Measurements from ENCODE around the gene THAP8.

THAP8 gene

DNA sequence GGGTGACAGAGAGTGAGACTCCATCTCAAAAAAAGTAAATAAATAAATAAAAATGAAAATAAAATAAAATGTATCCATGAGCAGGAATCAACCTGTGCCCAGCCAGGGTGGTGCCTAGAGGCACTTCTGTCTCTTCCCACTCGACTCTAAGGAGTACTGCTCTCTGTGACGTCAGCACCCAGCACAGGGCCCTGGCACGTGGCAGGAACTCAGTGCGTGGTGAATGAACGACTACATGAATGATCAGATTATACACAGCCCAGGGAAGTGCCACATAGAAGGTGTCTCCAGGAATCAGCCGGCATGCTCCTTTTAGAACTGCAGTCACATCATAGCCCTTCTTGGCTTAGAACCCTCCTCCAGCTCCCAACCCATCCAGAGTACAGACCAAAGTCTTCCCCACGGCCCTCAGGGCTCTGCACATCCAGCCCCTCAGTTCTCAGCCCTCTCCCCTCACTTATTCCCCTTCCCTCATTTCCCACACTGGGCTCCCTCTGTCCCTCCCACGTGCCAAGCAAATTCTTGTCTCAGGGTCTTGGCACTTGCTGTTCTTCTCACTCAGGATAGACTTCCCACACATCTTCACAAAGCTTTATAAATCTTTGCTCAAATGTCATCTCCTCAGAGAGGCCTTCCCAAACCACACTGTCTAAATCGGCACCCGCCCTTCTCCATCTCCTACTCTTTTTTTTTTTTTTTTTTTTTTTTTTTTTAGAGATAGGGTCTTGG is 25.6 kb downstream of the THAP8 start:
- no peak for DNase-seq

DNA sequence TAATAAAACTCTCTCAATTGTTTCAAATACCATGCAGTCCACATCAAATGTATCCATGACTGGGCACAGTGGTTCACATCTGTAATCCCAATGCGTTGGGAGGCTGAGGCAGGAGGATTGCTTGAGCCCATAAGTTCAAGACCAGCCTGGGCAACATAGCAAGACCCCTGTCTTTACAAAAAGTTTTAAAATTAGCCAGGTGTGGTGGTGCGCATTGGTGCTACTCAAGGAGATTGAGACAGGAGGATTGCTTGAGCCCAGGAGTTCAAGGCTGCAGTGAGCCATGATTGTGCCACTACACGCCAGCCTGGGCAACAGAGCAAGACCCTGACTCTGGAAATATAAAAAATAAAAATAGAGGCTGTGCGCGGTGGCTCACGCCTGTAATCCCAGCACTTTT is 26.4 kb downstream of the THAP8 start:
- no peak for DNase-seq

- DNase-seq, result no peak
These were observed 27.8 kb downstream of the THAP8 start for GRCh38 chr19:36026091-36026876.

- DNase-seq, result no peak
These were observed 28.5 kb downstream of the THAP8 start for GRCh38 chr19:36025541-36025940.

DNA sequence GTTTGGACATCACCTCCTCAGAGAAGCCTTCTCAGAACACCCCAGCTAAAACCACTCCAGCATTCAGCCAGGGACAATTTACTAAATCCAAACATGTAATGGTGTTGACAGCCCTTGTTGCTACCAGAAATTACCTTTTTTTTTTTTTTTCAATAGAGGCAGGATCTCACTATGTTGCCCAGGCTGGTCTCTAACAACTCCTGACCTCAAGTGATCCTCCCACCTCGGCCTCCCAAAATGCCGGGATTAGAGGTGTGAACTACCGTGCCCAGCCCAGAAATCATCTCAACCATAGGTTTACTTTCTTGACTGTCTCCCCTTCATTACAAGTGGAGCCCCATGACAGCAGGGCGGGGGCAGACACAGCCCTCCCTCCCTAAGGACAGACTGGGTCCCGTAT is 30.7 kb downstream of the THAP8 start:
- DNase-seq, result no peak

- DNase-seq, result no peak
These were observed 34.9 kb downstream of the THAP8 start for GRCh38 chr19:36019061-36019670.

- peak; percentile 97 to 99 (median 98) for DNase-seq
These were observed 39.8 kb downstream of the THAP8 start, which contains the start of gene ALKBH6 for GRCh38 chr19:36014012-36014924. ALKBH6 (minus strand) TSS chr19:36014213; CDS start chr19:36013397, 816 bp downstream.

DNA sequence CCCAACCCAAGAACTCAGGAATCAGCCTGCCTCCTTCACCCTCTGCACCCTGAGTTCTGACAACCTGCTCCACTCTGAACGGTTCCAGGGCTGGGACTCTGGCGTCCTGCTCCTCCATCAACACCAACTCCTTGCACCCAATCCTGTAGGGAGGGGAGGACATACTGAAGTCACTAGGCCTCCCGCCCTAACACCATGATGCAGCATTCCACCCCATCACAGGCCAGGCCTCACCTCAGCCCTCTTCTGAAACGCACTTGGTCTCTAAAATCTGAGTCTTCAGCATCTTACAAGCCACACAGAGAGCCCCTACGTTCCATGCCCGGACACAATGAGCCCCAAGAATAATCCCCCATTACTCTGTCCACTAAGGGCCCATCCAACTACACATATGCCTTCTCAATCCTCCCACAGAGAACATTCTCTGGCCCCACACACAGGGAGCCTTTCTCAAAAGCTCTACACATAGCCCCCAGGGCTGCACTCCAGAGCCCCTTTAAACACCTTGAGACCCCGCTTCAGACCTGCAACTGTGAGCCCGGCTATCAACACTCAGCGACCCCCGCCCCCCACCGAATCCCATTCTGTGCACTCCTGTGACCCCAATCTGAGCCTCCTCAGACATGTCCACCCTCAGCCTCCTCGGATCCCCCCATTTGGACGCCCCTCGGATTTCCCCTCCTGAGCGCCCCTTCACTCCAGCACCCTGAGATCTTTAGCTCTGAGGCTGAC is 40.6 kb downstream of the THAP8 start:
- DNase-seq, result no peak

DNA sequence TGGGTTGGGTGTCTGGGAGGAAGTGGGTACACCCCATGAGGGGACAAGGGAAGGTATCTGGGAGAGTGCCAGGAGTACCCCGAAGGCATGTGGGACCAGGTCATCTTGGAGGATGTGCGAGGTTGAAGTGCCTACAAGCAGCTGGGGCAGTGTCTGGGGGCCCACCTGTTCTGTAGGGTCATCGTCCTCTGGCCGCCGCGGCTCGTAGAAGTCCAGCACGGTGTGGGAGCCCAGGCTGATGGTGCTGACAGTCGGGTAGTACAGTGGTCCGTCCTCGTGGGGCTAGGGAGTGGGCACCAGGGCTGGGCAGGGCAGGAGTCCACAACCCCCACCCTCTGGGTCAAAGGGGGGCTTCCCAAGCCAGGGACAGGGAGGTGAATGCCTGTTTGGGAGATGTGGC is 43.7 kb downstream of the THAP8 start:
- DNase-seq, result no peak

GRCh38 chr19:36009633-36010379 is 44.3 kb downstream of the THAP8 start:
- DNase-seq, result no peak

- no peak for DNase-seq
These were observed 44.9 kb downstream of the THAP8 start for GRCh38 chr19:36009220-36009619.

GRCh38 chr19:36008336-36008978 is 45.6 kb downstream of the THAP8 start, which contains the start of gene SYNE4:
SYNE4 (minus strand) TSS chr19:36008813; CDS start chr19:36008681, 132 bp downstream.
- DNase-seq, result no peak

- no peak for DNase-seq
These were observed 47.1 kb downstream of the THAP8 start for GRCh38 chr19:36006955-36007354.

DNA sequence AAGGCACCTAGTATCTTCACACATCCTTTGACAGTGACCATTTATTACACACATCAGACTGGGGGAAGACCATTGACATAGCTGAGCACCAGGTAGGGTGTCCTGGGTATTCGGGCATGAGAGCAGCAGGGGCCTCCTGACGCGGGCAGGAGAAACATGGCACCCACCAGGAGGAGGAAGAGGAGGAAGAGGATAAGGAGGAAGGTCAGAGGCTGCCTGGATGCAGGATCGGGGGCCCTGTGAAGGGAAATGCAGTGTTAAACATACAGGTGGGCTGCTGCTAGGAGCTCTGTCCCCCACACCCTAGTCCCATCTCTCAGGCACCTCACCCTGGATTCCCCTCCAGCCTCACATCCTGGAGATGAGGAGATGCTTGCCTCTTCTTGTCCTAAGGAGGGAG is 50.8 kb downstream of the THAP8 start:
- no peak for DNase-seq

- no peak for DNase-seq
These were observed 52.5 kb downstream of the THAP8 start for GRCh38 chr19:36001605-36002004.

DNA sequence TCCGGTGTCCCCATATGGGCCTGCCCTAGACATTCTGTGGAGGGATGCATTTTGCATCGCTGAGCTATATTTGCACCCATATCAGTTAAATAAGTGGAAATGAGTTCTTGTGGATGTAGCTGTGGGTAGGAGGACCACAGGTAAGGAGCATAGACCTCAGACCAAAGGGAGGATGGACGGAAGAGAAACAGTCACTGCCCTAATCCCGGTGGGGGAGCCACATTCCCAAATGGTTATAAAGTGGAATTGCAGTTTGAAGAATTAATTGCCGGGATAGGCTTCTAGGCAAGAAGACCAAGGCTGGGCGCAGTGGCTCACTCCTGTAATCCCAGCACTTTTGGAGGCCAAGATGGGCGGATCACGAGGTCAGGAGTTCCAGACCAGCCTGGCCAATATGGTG is 57.3 kb downstream of the THAP8 start:
- no peak for DNase-seq

- DNase-seq, result peak; percentile 86 to 89 (median 87)
These were observed 58.8 kb downstream of the THAP8 start, which contains the start of gene SDHAF1 for GRCh38 chr19:35995048-35995993. SDHAF1 (plus strand) TSS chr19:35995188; CDS start chr19:35995275, 87 bp downstream.

GRCh38 chr19:35993923-35994598 is 60.0 kb downstream of the THAP8 start:
- no peak for DNase-seq

All from activated CD4-positive, CD25-positive, alpha-beta regulatory T cell (primary cell).